Activated CD4-positive, alpha-beta T cell treated with anti-CD3 and anti-CD28 coated beads for 4 hours (primary cell): ENCODE results near the gene PDCD1.

Experiments
- DNase-seq, 2 donors: peaks; one replicate each; pipeline ENCODE4 v3.0.0-alpha.2; 2020

The PDCD1 gene

DNA sequence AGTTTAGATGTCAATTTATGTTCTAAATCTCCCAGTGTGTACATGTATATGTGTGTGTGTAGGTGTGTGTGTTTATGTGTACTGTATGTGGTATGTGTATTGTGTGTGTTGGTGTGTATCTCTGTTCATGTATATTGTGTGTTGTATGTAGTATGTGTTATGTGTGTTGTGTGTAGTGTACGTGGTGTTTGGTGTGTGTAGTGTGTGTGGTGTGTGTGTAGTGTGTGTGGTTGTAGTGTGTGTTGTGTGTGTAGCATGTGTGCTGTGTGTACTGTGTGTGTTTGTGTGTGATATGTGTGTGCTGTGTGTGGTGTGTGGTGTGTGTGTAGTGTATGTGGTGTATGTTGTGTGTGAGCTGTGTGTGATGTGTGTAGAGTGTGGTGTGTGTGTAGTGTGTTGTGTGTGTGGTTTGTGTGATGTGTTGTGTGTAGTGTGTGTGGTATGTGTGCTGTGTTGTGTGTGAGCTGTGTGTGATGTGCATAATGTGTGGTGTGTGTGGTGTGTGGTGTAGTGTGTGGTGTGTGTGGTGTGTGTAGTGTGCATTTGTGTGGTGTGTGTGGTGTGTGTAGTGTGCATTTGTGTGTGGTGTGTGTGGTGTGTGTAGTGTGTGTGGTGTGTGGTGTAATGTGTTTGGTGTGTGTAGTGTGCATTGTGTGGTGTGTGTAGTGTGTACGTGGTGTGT is 5.6 kb upstream of the PDCD1 start:
- no peak for DNase-seq

DNA sequence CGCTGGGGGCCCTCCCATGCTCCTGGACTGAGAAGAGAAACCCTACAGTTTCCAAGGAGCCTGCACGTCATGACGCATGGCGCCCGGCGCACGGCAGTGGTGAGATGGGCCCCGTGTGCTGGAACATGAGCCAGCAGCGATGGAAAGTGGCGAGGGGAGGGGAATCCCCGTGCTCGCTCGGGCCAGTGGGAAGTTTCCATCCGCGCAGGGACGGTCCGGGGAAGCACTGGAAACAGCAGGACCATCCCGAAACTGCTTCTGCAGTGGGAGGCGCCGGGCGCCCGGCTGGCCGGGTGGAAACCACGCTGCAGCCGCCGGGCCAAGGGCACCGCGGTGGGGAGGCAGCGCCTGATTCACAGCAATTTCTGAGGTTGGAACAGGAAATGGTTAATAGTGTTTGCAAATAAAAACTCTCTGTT is 4.9 kb upstream of the PDCD1 start:
- DNase-seq: peak; percentile 51 to 68

DNA sequence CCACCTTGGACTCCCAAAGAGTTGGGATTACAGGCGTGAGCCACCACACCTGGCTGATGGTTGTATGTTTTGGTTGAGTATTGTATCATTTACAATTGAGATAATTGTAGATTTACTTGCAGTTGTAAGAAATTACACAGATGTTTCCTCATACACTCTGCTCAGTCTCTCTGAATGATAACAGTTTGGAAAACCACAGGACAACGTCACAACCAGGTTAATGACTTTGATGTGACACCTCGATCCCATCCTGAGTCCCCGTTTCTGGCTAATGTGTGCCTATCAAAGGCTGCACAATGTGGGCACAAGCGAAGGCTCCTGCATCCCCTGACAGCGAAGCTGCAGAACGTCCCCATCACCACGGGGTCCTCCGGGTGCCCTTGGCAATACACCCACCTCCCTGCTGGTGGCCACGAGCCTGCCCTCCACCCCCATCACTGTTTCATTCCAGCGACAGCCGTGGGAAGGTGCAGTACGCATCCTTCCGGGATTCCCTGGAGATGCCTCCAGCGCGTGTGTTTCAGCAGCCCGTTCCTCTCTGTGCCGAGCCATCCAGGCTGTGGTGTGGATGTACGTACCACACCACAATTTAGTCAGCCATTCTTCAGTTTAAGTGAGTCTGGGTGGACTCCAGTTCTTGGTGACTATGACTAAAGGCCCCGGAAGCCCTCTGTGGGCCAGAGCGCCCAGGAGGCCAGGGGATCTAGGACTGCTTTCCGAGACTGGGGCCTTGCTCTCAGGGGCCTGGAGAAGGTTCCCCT is 4.3 kb upstream of the PDCD1 start:
- DNase-seq: no peak

GRCh38 chr2:241862093-241862492 is 3.4 kb upstream of the PDCD1 start:
- DNase-seq: no peak

DNA sequence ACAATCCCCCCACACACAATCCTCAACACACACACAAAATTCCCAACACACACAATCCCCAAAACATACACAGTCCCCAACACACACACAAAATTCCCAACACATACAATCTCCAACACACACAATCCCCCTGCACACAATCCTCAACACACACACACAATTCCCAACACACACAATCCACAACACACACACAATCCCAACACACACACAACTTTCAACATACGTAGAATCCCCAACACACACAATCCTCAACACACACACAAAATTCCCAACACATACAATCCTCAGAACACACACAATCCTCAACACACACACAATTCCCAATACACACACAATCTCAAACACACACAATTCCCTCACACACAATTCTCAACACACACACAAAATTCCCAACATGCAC is 2.6 kb upstream of the PDCD1 start:
- DNase-seq: no peak

DNA sequence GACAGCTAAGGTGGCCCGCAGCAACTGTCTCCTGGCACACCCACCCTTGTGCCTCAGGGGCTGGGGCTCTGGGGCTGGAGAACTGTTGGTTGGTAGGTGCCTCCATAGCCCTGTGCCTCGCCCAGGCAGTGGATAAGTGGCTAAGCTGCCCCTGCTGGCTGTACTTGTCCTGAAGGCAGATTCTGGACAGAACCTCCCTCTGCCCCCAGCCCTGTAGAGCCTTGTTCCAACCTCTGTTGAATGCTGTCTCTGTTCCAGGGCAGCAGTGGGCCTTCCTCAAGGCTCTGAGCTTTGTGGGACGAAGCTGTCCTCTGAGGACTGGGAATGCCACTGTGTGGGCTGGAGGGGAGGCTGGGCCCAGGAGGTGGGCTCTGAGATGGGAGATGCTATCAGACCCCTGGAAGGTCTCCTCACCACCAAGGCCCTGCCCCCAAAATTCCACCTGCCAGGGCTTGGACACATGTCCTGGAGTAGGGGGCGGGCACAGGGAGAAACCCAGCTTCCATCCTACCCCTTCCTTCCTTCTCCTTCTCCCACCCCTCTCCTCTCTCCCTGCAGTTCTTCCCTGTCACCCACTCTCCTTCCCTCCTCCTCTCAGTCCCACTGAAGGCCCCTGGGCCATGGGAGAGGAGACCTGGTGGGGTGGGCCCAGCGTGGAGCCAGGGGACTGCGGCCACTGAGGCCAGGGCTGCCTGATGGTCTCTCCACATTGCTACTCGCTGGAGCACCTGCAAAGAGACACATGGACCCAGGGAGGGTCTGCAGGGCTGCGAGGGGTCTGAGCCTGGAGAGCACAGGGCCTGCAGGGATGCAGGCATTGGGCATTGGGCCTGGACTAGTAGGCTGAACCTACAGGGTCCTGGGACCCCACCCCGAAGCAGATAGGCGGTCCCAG is 1.7 kb upstream of the PDCD1 start:
- DNase-seq: no peak

DNA sequence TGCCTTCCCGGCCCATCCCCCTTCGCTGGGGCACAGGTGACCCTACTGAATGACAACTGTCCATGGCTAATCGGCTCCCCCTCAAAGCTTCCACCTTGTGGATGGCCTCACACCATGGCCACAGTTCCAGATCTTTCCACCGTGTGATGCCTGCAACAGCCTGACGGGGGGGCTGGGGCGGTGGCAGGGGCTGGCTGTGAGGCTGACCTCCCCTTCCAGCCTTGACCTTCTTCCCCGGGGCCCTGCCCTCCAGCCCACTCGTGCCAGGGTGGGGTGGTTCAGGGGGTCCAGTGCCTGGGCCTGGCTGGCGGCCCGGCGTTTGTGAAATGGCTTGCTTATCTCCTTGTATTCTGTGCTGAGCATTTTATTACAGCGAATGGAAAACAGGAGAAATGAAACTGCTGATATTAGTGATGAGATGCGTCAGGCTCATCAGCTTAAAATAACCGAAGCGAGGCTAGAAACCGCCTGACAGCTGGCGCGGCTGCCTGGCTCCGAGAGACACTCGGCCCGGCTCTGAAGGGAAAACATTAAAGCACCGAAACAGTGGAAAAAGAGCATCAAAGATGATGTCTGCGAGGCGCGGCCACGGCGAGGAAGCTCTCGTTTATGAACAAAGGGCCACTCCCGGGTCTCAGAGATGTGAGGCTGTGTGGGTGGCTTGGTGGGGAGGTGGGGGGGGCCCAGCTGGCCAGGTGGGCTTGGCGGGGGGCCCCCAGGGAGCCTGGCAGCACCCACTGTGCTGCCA is 916 bp upstream of the PDCD1 start:
- peak; percentile 76 to 79 for DNase-seq

GRCh38 chr2:241859017-241859435 is 332 bp upstream of the PDCD1 start:
- DNase-seq: no peak

GRCh38 chr2:241857572-241858121 is 1.0 kb downstream of the PDCD1 start:
- DNase-seq: no peak

DNA sequence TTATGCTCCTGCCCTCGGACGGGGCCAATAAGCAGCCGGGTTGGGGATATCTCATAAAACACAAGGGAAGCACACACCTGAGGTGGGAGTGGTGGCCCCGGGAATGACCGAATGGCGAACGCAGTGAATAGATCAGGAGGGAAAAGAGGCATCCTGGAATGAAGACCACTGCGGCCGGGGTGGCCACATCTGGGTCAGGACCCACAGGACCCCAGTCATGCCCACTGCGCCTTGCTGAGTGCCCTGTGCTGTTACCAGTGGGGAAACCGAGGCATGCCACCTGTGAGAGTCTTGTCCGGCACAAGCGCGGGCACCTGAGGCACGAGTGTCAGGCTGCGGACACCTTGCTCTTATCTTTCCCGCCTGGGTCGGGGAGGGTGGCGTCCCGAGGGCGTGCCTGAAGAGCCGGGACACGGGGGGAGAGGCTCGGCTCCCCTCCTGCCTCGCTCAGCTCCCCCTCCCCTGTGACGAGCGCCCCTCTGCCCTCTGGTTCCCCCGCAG is 1.6 kb downstream of the PDCD1 start:
- DNase-seq: no peak

DNA sequence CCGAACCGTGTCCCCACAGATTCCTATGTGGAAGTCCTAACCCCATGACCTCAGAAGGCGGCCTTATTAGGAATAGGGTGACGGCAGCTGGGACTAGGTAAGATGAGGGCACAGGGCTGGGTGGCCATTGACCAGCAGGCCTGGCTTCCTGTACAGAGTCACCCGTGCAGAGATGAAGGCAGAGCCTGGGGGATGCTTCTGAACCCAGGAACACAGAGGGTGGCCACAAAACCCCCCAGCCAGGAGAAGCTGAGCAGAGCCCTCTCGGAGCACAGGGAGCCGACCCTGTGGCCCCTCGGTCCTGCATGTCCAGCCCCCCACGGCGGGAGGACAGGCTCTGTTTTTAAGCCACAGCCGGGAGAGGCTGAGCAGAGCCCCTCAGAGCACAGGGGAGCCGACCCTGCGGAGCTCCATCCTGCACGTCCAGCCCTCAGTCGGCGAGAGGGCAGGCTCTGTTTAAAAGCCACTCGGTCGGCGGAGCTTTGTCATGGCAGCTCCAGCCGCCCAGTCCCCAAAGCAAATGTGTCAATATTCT is 2.7 kb downstream of the PDCD1 start:
- DNase-seq: no peak

DNA sequence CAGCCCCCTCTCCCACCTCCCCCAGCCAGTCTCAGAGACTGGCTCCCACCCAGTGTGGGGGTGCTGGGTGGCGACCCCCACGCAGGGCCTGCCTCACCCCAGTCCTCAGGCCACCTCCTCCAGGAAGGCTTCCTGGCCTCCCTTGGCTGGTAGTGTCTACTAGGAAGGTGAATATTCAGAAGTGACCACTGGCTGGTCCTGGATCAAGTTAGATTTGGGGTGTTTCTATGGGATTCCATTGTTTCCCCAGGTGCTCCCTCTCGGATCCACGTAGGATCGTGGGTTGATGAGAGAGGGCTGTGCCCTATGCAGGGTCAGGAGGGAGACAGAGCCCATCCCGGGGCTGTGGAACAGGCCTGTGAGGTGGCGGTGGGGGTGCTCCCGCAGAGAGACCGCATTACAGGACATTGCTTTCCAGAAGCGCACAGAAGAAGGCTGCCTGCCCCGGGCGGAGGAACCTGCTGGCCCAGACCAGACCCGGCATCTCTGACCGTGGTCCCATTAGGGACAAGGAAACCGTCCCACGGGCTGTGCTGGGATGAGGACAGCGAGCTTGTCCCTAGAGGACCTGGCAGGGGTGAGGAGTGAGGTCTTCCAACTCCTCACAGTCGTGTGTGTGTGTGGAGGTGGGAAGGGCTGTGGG is 3.3 kb downstream of the PDCD1 start:
- DNase-seq: no peak

DNA sequence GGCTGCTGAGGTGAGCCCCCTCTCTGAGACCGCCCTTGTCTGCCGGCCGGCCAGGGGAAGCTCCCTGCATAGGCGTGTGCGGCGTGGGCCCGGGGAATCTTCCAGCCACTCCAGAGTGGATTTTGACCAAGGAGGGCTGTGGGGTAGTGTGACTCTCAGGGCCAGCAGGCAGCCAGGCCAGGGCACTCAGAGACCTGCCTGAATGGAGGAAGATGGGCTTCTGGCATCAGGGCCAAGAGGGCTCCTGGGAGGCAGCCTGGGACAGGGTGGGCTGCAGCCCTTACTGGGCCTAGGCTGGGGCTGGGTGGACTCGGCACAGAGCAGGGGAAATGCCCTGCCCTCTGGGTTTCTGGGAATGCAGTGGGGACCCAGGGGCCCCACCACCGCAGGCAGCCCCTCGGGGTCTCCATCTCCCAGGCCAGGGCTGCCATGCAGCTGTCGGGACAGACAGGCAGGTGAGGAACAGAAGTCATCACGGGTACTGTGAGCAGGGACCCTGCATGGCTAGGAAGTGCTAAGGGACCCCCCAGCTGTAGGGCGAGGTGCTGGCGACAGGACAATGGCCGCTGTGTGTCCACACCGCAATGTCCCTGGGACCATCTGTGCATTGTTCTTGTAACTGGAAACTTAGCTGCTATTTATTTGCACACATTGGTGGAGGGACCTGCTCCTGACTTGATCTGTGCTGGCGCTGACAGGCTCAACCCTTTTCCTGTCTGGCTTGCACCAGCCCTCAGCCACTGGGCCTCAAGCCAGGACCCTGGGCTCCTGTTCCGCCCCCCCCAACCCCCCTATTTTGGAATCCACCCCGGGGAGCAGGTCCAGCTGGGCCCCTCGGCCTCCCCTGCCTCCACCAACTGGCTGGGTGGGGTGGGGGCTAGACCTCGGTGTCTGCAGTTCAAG is 4.1 kb downstream of the PDCD1 start:
- DNase-seq: no peak

- DNase-seq: peak in 1 of 2 donors; percentile 13
Observed at GRCh38 chr2:241853651-241854341, 4.9 kb downstream of the PDCD1 start.

GRCh38 chr2:241852981-241853631 is 5.6 kb downstream of the PDCD1 start:
- DNase-seq: peak in 1 of 2 donors; percentile 1

- DNase-seq: peak in 1 of 2 donors; percentile 0
Observed at GRCh38 chr2:241852116-241852980, 6.3 kb downstream of the PDCD1 start.

GRCh38 chr2:241851325-241852115 is 7.2 kb downstream of the PDCD1 start:
- DNase-seq: no peak
